Subcutaneous abdominal adipose tissue (tissue), 5 donors: ENCODE measurements around the gene PATE2.

Experiments
- H3K27ac ChIP-seq: one replicate; pipeline ENCODE4 v1.7.0; 2013; ENCODE audit warnings: low read depth, mild to moderate bottlenecking, inconsistent platforms, low read length, moderate library complexity
- H3K27me3 ChIP-seq, 5 donors: one replicate each; pipeline ENCODE4 v1.7.0; 2013; ENCODE audit warnings: low read length in 5 of 5, inconsistent platforms in 1 of 5; ENCODE audit not compliant: control insufficient read depth in 5 of 5, insufficient read depth in 4 of 5
- H3K36me3 ChIP-seq, 5 donors: one replicate each; pipeline ENCODE4 v1.7.0; 2013; ENCODE audit warnings: low read length in 5 of 5; ENCODE audit not compliant: control insufficient read depth in 5 of 5, insufficient read depth in 5 of 5
- H3K4me1 ChIP-seq, 5 donors: one replicate each; pipeline ENCODE4 v1.7.0; 2013; ENCODE audit warnings: low read length in 5 of 5, mild to moderate bottlenecking in 3 of 5, moderate library complexity in 1 of 5; ENCODE audit not compliant: control insufficient read depth in 5 of 5, insufficient read depth in 5 of 5
- H3K4me3 ChIP-seq, 5 donors: one replicate each; pipeline ENCODE4 v1.7.0; 2013; ENCODE audit warnings: low read length in 5 of 5, low read depth in 1 of 5
- H3K9ac ChIP-seq, 5 donors: one replicate each; pipeline ENCODE4 v1.7.0; 2013; ENCODE audit warnings: low read length in 5 of 5, mild to moderate bottlenecking in 4 of 5, moderate library complexity in 3 of 5
- H3K9me3 ChIP-seq, 5 donors: one replicate each; pipeline ENCODE4 v1.7.0; 2013; ENCODE audit warnings: low read length in 5 of 5; ENCODE audit not compliant: control insufficient read depth in 5 of 5
- donor health status: healthy.
- donor health status: healthy.
- donor health status: healthy.
- donor health status: healthy.
- donor health status: healthy.

Gene PATE2

DNA sequence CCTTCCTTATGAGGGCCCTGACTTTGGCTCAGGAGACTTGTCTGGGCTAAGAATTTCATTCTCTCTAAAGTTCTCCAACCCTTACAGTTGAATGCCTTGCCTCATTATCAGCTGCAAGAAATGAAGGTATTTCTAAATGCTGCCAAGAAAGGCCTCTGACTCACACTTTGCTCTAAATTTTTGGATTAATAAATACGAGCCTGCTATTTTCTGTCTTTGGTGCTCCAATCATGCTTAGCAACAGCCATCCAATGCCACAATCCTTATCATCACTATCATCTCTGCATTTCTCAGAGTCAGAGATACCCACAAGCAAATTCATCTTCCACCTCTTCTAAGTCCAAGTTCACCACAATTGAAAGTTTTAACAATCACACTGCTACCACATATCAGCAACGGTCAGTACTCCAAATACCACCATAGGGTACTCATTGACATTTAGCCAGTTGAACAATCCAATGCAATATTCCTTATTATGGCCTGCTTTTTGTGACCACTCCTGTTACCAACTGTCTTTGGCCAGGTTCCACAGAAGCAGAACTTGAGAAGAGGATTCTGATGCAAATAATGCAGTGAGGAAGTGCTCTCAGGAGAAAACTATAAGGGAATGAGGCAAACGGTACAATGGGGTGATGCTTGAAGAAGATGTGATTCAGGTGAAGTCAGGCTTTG is 5.7 kb downstream of the PATE2 start:
- H3K4me3 ChIP-seq: no peak overlapping the region
- H3K27ac ChIP-seq: no peak overlapping the region
- H3K36me3 ChIP-seq: no peaks in the 10 kb centered on the region
- peaks cover 0 to 3% (median 0%) of the 10 kb centered on the region in 5 donors for H3K27me3 ChIP-seq
- peaks cover 0 to 11% (median 0%) of the 10 kb centered on the region in 5 donors for H3K4me1 ChIP-seq
- no peak overlapping the region for H3K9ac ChIP-seq
- H3K9me3 ChIP-seq: no peaks in the 10 kb centered on the region

DNA sequence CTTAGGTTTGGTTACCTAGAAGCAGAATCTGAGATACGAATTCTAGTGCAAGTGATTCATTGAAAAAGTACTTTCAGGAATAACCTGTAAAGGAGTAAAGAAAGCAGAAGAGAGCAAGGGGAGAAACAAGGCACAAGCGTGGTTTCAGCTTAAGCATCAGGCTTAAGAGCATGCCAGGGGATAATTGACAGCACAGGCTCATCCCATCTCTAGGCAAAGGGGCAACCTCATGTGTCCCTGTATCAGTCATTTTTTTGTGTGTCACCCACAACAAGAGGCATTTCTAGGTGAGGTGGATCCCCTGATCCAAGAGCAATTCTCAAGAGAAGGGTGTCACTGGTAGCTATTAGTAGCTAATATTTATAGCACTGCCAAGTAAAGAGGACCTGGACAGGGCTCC is 8.0 kb downstream of the PATE2 start:
- Histone ChIP-seq H3K4me1 (peaks cover 0 to 11% (median 0%) of the 10 kb centered on the region in 5 donors), H3K9me3 (no peaks in the 10 kb centered on the region), H3K9ac (no peak overlapping the region), H3K27ac (no peak overlapping the region), H3K27me3 (peaks cover 0 to 3% (median 0%) of the 10 kb centered on the region in 5 donors), H3K4me3 (no peak overlapping the region), H3K36me3 (no peaks in the 10 kb centered on the region)

DNA sequence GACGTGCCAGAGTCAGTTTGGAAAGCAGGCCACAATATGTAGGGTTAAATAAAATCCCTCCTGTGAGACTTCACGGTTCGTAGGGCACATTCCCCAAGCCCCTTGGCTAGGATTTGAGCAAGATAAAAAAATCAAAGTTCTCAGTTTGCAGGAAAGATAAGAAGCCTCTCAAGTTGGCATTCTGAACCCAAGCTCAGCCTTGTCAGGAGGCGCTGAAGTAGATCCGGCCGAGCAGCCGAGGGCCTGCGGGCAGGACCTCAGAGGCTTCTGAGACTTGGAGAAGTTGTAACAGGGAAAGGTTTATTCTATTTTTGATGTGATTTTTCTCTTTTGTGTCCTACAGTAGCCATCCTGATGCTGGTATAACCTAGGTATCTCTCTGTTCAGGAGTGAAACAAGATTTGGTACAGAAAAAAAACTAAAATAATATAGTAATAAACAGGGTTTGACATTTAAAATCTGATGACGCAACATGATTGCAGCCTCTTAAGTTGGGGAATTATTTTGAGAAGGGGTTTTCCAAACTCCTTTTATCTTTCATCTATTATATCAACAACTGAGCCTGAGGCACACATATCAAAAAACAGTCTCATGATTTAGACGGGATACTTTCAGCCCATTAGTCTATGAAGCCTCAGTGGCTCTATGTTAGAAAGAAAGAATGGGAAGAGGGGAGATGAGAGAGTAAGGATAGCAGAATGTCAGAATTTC is 10.1 kb downstream of the PATE2 start:
- no peak overlapping the region for H3K27ac ChIP-seq
- H3K27me3 ChIP-seq: peaks cover 0 to 3% (median 0%) of the 10 kb centered on the region in 5 donors
- H3K9me3 ChIP-seq: no peaks in the 10 kb centered on the region
- H3K4me3 ChIP-seq: no peak overlapping the region
- H3K4me1 ChIP-seq: peaks cover 0 to 8% (median 0%) of the 10 kb centered on the region in 5 donors
- no peak overlapping the region for H3K9ac ChIP-seq
- H3K36me3 ChIP-seq: no peaks in the 10 kb centered on the region

DNA sequence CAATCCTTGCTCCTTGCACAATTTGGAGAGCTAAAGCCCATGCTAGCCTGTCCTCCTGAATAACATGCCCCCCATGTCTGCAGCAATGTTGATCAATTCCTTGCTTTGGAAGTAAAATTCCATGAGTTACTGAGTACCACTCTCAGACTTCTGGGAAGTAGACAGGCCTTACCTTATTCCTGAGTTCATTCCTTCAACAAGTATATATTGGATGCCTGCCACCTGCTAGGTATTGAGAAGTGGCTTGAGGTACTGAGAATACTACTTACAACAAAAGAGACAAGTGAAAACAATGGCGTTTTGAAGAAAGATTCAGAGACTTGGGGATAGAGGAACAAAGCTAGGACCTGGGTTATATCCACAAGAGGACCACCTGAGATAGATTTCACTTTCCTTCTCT is 12.4 kb downstream of the PATE2 start:
- Histone ChIP-seq H3K4me1 (no peaks in the 10 kb centered on the region), H3K9me3 (no peaks in the 10 kb centered on the region), H3K36me3 (no peaks in the 10 kb centered on the region), H3K27me3 (peaks cover 0 to 3% (median 0%) of the 10 kb centered on the region in 5 donors), H3K9ac (no peak overlapping the region), H3K27ac (no peak overlapping the region), H3K4me3 (no peak overlapping the region)

DNA sequence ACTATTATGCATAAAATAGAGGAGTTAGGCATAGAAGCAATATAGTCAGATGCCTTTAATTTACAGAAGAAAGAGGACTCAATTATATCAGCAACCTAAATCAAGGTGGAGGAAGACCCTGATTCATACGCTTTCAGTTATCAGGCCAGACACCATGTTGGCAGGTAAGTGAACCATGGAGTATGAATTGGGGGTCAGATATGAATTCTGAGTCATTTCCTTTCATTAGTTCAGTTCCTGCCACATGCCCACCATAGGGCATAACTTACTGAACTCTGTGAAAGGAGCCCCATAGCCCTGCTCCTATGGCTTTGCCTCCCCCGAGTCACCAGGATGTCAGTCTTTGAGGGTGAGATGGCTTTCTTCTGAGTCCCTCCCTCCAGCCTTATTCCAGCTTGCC is 15.1 kb downstream of the PATE2 start:
- Histone ChIP-seq H3K9me3 (no peaks in the 10 kb centered on the region), H3K27ac (no peak overlapping the region), H3K4me1 (no peaks in the 10 kb centered on the region), H3K36me3 (no peaks in the 10 kb centered on the region), H3K4me3 (no peak overlapping the region), H3K27me3 (peaks cover 0 to 3% (median 0%) of the 10 kb centered on the region in 5 donors), H3K9ac (no peak overlapping the region)

DNA sequence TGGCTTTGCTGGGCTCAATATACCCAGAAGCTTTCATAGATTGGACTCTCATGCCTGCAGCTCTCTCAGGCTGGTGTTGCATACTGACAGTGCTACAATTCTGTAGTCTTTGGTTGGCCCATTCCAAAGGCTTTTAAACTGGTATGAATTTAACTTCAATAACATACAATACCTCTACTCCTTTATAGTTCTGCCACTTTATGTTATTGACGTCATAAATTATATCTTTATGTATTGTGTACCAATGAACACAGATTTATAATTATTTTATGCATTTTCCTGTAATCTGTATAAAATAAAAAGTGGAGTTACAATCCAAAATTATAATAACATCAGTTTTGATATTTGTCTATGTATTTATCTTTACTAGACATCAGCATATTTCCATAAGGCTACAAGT is 16.2 kb downstream of the PATE2 start:
- H3K36me3 ChIP-seq: no peaks in the 10 kb centered on the region
- H3K27me3 ChIP-seq: peaks cover 0 to 3% (median 0%) of the 10 kb centered on the region in 5 donors
- H3K9me3 ChIP-seq: peaks cover 0 to under 1% (median 0%) of the 10 kb centered on the region in 5 donors
- no peak overlapping the region for H3K27ac ChIP-seq
- H3K4me1 ChIP-seq: no peaks in the 10 kb centered on the region
- H3K4me3 ChIP-seq: no peak overlapping the region
- no peak overlapping the region for H3K9ac ChIP-seq

DNA sequence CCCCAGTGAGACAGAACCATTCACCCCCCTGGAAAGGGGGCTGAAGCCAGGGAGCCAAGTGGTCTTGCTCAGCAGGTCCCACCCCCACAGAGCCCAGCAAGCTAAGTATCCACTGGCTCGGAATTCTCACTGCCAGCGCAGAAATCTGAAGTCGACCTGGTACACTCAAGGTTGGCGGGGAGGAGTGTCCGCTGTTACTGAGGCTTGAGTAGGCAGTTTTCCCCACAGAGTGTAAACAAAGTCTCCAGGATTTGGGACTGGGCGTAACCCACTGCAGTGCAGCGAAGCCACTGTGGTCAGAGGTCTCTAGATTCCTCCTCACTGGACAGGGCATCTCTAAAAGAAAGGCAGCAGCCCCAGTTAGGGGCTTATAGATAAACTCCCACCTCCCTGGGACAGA is 22.6 kb downstream of the PATE2 start:
- no peak overlapping the region for H3K9ac ChIP-seq
- peaks cover 0 to 4% (median 0%) of the 10 kb centered on the region in 5 donors for H3K9me3 ChIP-seq
- no peak overlapping the region for H3K27ac ChIP-seq
- no peak overlapping the region for H3K4me3 ChIP-seq
- peaks cover 0 to 2% (median 0%) of the 10 kb centered on the region in 5 donors for H3K27me3 ChIP-seq
- no peaks in the 10 kb centered on the region for H3K4me1 ChIP-seq
- no peaks in the 10 kb centered on the region for H3K36me3 ChIP-seq

DNA sequence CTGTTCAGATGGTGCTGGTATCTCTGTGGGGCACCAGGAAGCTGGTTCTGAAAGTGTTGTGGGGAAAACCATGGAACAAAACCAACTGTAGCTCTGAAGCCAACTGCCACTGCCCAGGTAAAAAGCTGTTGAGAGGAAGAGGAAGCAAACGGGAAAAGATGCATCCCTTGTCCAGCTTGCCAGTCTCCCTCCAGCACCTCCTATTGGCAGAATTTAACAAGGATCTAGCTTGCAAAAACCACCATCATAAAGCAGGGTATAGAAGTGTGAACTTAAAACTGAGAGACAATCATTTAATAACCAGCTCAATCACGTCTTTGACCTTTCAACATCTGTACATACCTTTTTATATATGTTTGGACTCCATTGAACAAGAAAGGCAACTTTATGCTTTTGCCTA is 28.0 kb downstream of the PATE2 start:
- H3K36me3 ChIP-seq: no peaks in the 10 kb centered on the region
- H3K27ac ChIP-seq: no peak overlapping the region
- H3K27me3 ChIP-seq: peaks cover 0 to 3% (median 0%) of the 10 kb centered on the region in 5 donors
- no peaks in the 10 kb centered on the region for H3K4me1 ChIP-seq
- no peak overlapping the region for H3K4me3 ChIP-seq
- H3K9ac ChIP-seq: no peak overlapping the region
- no peaks in the 10 kb centered on the region for H3K9me3 ChIP-seq

DNA sequence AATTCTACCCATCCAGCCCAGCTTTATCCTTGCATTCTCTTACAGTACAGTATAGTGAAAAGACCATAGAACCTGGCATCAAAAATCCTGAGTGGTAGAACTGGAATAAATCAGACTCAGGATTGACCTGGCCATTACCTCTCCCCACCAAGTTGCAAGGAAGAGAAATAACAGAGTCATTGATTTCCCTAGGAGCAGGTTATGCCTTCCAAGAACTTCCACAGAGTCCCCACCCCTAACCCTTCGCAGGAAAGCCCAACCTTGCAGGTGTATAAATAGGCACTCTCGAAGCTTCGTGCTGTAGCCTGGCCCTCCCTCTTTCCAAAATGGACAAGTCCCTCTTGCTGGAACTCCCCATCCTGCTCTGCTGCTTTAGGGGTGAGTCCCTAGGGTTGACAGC is 32.6 kb downstream of the PATE2 start, which contains the start of gene PATE1:
Gene PATE1 (plus strand): TSS at position 301 of the 400 bp plus-strand sequence. CDS start 26 bp downstream, at position 327.
- Histone ChIP-seq H3K9me3 (no peaks in the 10 kb centered on the region), H3K4me3 (no peak within 1 kb of the TSS), H3K4me1 (no peaks in the 10 kb centered on the region), H3K27ac (no peak within 1 kb of the TSS), H3K9ac (no peak within 1 kb of the TSS), H3K27me3 (peaks cover 0 to 3% (median 0%) of the 10 kb centered on the region in 5 donors), H3K36me3 (no peaks in the 10 kb centered on the region)

DNA sequence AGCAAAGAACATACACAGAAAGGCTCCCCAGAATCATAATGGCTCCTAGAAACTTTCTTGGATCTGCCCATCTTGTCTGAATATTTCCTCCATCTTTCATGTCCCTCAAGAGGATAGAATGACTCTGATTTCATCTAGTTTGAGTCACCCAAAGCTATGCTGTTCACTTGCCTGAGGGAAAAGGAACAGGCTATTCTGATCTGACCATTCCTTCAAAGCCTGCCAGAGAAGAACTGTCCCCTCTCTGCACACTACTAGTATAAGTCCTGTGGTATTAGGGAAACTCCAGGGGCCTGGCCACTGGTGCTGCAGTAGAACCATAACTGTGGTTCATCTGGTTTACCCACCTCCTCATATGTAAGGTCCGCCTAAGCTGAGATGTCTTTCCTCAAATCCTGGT is 34.9 kb downstream of the PATE2 start:
- H3K4me3 ChIP-seq: no peak overlapping the region
- no peaks in the 10 kb centered on the region for H3K4me1 ChIP-seq
- peaks cover 0 to 3% (median 0%) of the 10 kb centered on the region in 5 donors for H3K27me3 ChIP-seq
- no peak overlapping the region for H3K9ac ChIP-seq
- no peaks in the 10 kb centered on the region for H3K9me3 ChIP-seq
- H3K36me3 ChIP-seq: no peaks in the 10 kb centered on the region
- no peak overlapping the region for H3K27ac ChIP-seq
